Progenitor cell of endocrine pancreas (in vitro differentiated cells): ENCODE measurements around the gene SRCIN1. TPM values are rescaled to one million over a fixed set of nuclear protein-coding genes. Genes with fewer than 3 reads are reported as not detected.

ENCODE experiments used
- DNase-seq: peaks from one replicate; pipeline ENCODE4 v3.0.0; 2021; ENCODE audit warnings: low spot score; ENCODE audit not compliant: unreplicated experiment
- H3K27ac Mint-ChIP-seq: 2 replicates; pipeline ENCODE4 v1.8.0; 2021; ENCODE audit warnings: mild to moderate bottlenecking, moderate library complexity, mixed read lengths
- H3K27me3 Mint-ChIP-seq: 2 replicates; pipeline ENCODE4 v1.8.0; 2021; ENCODE audit warnings: mixed read lengths
- H3K36me3 Mint-ChIP-seq: 2 replicates; pipeline ENCODE4 v1.8.0; 2022; ENCODE audit warnings: mixed read lengths; ENCODE audit not compliant: insufficient read depth
- H3K4me1 Mint-ChIP-seq: 2 replicates; pipeline ENCODE4 v1.8.0; 2021; ENCODE audit warnings: low read depth, mixed read lengths
- H3K4me3 Mint-ChIP-seq: 2 replicates; pipeline ENCODE4 v1.8.0; 2021; ENCODE audit warnings: low read depth, mild to moderate bottlenecking, moderate library complexity, mixed read lengths
- H3K9me3 Mint-ChIP-seq: 2 replicates; pipeline ENCODE4 v1.8.0; 2021; ENCODE audit warnings: low read depth, mixed read lengths
- total RNA-seq: library from RNA; stranded (reverse); gene quantifications from 2 replicates; pipeline ENCODE4 v1.2.1, GENCODE V29; 2021
- TF ChIP-seq, protein P1 (sequence below): fragments of 200-600 bp; sonication (generic); IDR thresholded peaks from one replicate; pipeline ENCODE4 v1.5.0; 2021; ENCODE audit warnings: antibody characterized with exemption, mild to moderate bottlenecking; ENCODE audit not compliant: unreplicated experiment

SRCIN1 gene
- total RNA-seq, 1 donor from 2014 or later, result 13.8 TPM

DNA sequence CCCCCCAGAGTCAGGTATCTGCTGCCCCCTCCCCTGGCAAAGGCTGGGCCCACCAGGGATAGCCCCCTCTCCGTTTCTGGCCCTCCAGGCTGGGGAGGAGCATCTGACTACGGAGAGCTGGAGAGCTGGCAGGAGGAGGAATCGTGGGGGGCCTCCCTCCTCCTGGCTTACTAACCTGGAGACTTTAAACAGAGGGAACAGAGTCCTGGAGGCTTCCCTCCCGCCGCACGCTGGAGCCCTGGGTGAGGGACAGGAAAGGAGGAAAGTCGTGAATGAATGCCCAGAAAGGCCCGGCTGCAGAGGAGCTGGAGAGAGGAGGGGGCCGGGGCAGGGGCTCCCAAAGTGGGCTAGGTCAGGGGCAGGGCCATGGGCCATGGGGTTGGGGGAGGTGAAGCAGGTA lies 9.9 kb downstream of the SRCIN1 start:
- Mint-ChIP-seq H3K27me3 (peaks cover 21% of the 10 kb centered on the region), H3K4me1 (peaks cover 10% of the 10 kb centered on the region), H3K27ac (no peak overlapping the region), H3K9me3 (no peaks in the 10 kb centered on the region), H3K4me3 (no peak overlapping the region), H3K36me3 (no peaks in the 10 kb centered on the region)
- TF ChIP-seq, protein P1, sequence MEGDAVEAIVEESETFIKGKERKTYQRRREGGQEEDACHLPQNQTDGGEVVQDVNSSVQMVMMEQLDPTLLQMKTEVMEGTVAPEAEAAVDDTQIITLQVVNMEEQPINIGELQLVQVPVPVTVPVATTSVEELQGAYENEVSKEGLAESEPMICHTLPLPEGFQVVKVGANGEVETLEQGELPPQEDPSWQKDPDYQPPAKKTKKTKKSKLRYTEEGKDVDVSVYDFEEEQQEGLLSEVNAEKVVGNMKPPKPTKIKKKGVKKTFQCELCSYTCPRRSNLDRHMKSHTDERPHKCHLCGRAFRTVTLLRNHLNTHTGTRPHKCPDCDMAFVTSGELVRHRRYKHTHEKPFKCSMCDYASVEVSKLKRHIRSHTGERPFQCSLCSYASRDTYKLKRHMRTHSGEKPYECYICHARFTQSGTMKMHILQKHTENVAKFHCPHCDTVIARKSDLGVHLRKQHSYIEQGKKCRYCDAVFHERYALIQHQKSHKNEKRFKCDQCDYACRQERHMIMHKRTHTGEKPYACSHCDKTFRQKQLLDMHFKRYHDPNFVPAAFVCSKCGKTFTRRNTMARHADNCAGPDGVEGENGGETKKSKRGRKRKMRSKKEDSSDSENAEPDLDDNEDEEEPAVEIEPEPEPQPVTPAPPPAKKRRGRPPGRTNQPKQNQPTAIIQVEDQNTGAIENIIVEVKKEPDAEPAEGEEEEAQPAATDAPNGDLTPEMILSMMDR, result no peak
- no peak for DNase-seq

DNA sequence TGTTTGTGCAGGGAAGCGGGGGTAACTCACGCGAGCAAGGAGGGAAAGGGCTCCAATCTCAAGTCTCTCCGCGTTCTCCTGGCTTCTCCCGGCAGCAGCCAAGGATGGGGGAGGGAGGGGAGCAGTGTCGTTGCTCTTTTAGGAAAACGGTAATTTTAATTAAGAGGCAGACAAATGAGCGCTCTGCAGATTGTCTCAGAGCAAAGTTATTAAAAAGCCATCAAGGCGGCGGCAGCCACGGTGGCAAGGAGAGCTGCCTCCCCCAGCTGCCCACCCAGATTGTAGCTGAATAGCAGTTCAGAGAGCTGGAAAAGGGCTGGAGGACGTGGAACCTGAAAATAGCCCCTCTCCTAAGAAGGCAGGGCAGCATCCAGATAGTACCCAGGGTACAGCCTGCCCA lies 11.6 kb downstream of the SRCIN1 start:
- Mint-ChIP-seq H3K4me1 (peaks cover 8% of the 10 kb centered on the region), H3K4me3 (no peak overlapping the region), H3K36me3 (no peaks in the 10 kb centered on the region), H3K27ac (no peak overlapping the region), H3K27me3 (peaks cover 19% of the 10 kb centered on the region), H3K9me3 (no peaks in the 10 kb centered on the region)
- no peak for DNase-seq
- TF ChIP-seq, protein P1, result no peak

DNA sequence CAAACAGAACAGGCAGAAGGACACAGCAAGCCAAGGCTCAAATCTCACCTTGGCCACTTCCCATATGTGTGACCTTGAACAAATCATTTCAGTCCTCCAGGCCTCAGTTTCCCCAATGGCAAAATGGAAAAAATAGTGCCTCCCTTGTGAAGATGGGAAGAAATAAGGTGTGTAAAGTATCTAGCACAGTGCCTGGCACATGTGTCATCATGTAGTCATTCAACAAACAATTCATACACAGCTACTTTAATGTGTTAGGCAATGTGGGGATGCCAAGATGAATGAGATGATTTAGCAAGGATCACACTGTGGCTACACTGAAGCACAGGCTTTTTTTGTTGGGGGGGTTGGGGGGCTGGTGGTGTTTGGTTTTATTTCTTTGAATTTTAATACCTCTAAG lies 13.3 kb downstream of the SRCIN1 start:
- H3K27me3 Mint-ChIP-seq, result peaks cover 31% of the 10 kb centered on the region
- no peaks in the 10 kb centered on the region for H3K9me3 Mint-ChIP-seq
- no peaks in the 10 kb centered on the region for H3K4me1 Mint-ChIP-seq
- TF ChIP-seq, protein P1, result no peak
- no peak overlapping the region for H3K4me3 Mint-ChIP-seq
- H3K36me3 Mint-ChIP-seq, result no peaks in the 10 kb centered on the region
- DNase-seq, result no peak
- no peak overlapping the region for H3K27ac Mint-ChIP-seq

DNA sequence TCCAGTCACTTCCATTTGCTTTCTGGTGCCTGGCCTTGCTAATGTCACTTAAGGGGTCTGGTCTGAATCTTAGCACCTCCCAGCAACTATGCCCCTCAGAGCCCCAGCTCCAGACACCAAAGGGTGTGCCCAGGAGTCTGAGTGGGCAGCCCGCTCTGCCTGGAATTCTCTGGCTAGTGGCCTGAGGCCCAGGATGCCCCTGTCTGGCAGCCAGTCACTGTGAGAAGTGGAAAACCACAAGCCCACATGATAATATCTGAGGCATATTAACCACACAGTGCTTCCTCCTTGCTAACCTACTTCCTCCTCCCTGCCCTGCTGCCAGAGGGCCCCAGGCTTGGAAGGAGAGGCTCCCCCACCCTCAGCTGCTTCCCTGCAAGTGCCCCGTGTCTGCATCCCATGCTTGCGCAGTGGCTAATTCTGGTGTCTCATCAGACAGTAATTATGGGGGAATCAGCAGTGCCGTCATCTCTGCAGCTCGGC lies 14.0 kb downstream of the SRCIN1 start:
- Mint-ChIP-seq H3K27me3 (peaks cover 24% of the 10 kb centered on the region), H3K36me3 (no peaks in the 10 kb centered on the region), H3K9me3 (no peaks in the 10 kb centered on the region), H3K27ac (no peak overlapping the region), H3K4me3 (no peak overlapping the region), H3K4me1 (no peaks in the 10 kb centered on the region)
- TF ChIP-seq, protein P1, result no peak
- no peak for DNase-seq

DNA sequence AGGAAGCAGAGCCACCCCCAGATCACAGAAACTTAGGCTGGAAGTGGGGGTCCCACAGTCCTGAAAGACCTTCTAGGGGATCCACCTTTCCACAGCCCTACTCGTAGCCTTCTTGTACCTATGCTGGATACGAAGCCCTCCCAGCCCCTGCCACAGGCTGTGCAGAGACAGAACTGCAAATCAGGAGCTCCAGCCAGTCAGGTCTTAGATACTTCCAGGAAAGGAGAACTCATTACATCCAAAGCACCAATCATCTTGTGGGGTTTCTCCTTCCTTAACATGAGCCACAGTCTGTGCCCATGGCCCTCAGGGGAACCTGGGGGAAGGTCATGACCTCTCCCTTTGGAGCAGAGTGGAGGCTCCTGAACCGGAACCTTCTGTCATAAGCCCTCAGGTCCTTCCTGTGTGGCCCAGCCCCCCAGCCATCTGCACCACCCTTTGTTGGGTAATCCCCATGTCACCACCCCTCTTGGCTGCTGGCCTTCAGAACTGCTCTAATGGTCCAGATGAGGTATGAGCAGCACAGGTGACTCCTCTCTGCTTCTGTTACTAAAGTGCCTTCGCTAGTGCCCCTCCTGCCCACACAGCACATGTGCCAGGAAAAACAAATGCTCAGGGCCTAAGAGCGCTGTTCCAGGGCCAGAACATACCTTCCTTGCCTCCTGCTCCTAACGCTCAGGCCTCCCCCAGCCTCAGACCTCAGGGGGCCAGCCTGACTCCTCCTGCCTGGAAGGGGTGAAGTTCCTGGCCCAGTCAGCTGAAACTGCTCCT lies 14.6 kb downstream of the SRCIN1 start:
- DNase-seq, result no peak
- no peaks in the 10 kb centered on the region for H3K9me3 Mint-ChIP-seq
- H3K36me3 Mint-ChIP-seq, result no peaks in the 10 kb centered on the region
- no peak overlapping the region for H3K27ac Mint-ChIP-seq
- peaks cover 20% of the 10 kb centered on the region for H3K27me3 Mint-ChIP-seq
- TF ChIP-seq, protein P1, result no peak
- no peaks in the 10 kb centered on the region for H3K4me1 Mint-ChIP-seq
- H3K4me3 Mint-ChIP-seq, result no peak overlapping the region
